Activated CD4-positive, CD25-positive, alpha-beta regulatory T cell (primary cell): ENCODE results near the gene CPNE8.

ENCODE experiments used
- DNase-seq, 4 experiments: peaks; one replicate each; lab custom pipeline; 2025; lab: John Stamatoyannopoulos, UW

CPNE8 gene

GRCh38 chr12:38728894-38729293 is 176.5 kb downstream of the CPNE8 start:
- no peak for DNase-seq

GRCh38 chr12:38721611-38722252 is 183.7 kb downstream of the CPNE8 start:
- DNase-seq, result no peak

- no peak for DNase-seq
Observed at GRCh38 chr12:38720661-38721060, 184.7 kb downstream of the CPNE8 start.

- no peak for DNase-seq
Observed at GRCh38 chr12:38713294-38713693, 192.1 kb downstream of the CPNE8 start.

- no peak for DNase-seq
Observed at GRCh38 chr12:38711054-38711453, 194.3 kb downstream of the CPNE8 start.

GRCh38 chr12:38708466-38708865 is 196.9 kb downstream of the CPNE8 start:
- no peak for DNase-seq

- DNase-seq, result no peak
Observed at GRCh38 chr12:38707648-38708047, 197.7 kb downstream of the CPNE8 start.

GRCh38 chr12:38697289-38697688 is 208.1 kb downstream of the CPNE8 start:
- DNase-seq, result no peak

GRCh38 chr12:38695057-38695456 is 210.3 kb downstream of the CPNE8 start:
- no peak for DNase-seq

GRCh38 chr12:38691164-38691563 is 214.2 kb downstream of the CPNE8 start:
- DNase-seq, result no peak

- no peak for DNase-seq
Observed at GRCh38 chr12:38690646-38691045, 214.7 kb downstream of the CPNE8 start.

GRCh38 chr12:38689704-38690103 is 215.7 kb downstream of the CPNE8 start:
- DNase-seq, result no peak

GRCh38 chr12:38689195-38689594 is 216.2 kb downstream of the CPNE8 start:
- no peak for DNase-seq

- no peak for DNase-seq
Observed at GRCh38 chr12:38682521-38682920, 222.9 kb downstream of the CPNE8 start.

- no peak for DNase-seq
Observed at GRCh38 chr12:38669530-38669929, 235.9 kb downstream of the CPNE8 start.

GRCh38 chr12:38669081-38669480 is 236.3 kb downstream of the CPNE8 start:
- DNase-seq, result no peak

GRCh38 chr12:38666425-38666824 is 239.0 kb downstream of the CPNE8 start:
- DNase-seq, result no peak

GRCh38 chr12:38664661-38665269 is 240.6 kb downstream of the CPNE8 start:
- DNase-seq, result no peak

GRCh38 chr12:38662829-38663228 is 242.6 kb downstream of the CPNE8 start:
- DNase-seq, result no peak

- no peak for DNase-seq
Observed at GRCh38 chr12:38653650-38654049, 251.7 kb downstream of the CPNE8 start.

GRCh38 chr12:38648813-38649212 is 256.6 kb downstream of the CPNE8 start:
- no peak for DNase-seq

GRCh38 chr12:38646146-38646545 is 259.2 kb downstream of the CPNE8 start:
- no peak for DNase-seq

- DNase-seq, result no peak
Observed at GRCh38 chr12:38639625-38640024, 265.8 kb downstream of the CPNE8 start.

- no peak for DNase-seq
Observed at GRCh38 chr12:38638401-38638800, 267.0 kb downstream of the CPNE8 start.
